ENCODE results near the gene GPC3.

DNA sequence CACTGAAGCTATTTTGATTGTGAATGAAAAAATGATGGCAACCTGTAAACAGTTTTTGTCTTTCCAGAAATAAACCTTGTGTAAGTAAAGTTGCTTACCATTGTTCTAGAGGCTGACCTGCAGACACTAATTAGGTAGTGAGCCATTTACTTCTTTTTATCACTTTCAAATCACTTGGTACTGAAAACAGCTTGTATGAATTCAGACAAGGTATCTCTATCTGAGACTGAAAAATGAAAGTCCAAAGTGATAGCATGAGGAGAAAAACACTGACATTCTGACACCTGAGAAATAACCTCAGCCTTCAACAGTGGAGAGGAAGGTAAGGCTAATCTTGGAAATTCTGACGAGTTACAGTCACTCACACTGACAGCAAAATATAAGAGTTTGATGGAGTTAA, 238.8 kb downstream of the GPC3 start:
- TF ChIP-seq YY1 (IDR thresholded peaks at IDR 0.05; ENCODE audit: low read depth) (no peak), CEBPB (IDR thresholded peaks at IDR 0.05) (no peak), EP300 (IDR thresholded peaks at IDR 0.05; ENCODE audit: borderline replicate concordance) (no peak), TAF1 (IDR thresholded peaks at IDR 0.05; ENCODE audit: low read depth) (no peak), CREB1 (IDR thresholded peaks at IDR 0.05; ENCODE audit: low read depth) (no peak), FOXM1 (IDR thresholded peaks at IDR 0.05; ENCODE audit: borderline replicate concordance, low read depth) (no peak), TCF12 (IDR thresholded peaks at IDR 0.05; ENCODE audit: low read depth) (no peak), EGR1 (IDR thresholded peaks at IDR 0.05) (no peak), NFIC (IDR thresholded peaks at IDR 0.05) (no peak), ZBTB7A (IDR thresholded peaks at IDR 0.05; ENCODE audit: low read depth) (no peak), RAD21 (IDR thresholded peaks at IDR 0.05; ENCODE audit: low read depth) (no peak), TEAD4 (IDR thresholded peaks at IDR 0.05) (no peak)
- TF ChIP-seq, protein P1, sequence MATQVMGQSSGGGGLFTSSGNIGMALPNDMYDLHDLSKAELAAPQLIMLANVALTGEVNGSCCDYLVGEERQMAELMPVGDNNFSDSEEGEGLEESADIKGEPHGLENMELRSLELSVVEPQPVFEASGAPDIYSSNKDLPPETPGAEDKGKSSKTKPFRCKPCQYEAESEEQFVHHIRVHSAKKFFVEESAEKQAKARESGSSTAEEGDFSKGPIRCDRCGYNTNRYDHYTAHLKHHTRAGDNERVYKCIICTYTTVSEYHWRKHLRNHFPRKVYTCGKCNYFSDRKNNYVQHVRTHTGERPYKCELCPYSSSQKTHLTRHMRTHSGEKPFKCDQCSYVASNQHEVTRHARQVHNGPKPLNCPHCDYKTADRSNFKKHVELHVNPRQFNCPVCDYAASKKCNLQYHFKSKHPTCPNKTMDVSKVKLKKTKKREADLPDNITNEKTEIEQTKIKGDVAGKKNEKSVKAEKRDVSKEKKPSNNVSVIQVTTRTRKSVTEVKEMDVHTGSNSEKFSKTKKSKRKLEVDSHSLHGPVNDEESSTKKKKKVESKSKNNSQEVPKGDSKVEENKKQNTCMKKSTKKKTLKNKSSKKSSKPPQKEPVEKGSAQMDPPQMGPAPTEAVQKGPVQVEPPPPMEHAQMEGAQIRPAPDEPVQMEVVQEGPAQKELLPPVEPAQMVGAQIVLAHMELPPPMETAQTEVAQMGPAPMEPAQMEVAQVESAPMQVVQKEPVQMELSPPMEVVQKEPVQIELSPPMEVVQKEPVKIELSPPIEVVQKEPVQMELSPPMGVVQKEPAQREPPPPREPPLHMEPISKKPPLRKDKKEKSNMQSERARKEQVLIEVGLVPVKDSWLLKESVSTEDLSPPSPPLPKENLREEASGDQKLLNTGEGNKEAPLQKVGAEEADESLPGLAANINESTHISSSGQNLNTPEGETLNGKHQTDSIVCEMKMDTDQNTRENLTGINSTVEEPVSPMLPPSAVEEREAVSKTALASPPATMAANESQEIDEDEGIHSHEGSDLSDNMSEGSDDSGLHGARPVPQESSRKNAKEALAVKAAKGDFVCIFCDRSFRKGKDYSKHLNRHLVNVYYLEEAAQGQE (IDR thresholded peaks at IDR 0.05; ENCODE audit: low read depth), result no peak
- TF ChIP-seq, protein P2, sequence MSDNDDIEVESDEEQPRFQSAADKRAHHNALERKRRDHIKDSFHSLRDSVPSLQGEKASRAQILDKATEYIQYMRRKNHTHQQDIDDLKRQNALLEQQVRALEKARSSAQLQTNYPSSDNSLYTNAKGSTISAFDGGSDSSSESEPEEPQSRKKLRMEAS (IDR thresholded peaks at IDR 0.05), result no peak

All from Ishikawa (cell line).